Stimulated activated CD8-positive, alpha-beta memory T cell treated with anti-CD3 and anti-CD28 coated beads, Interleukin-4, amount 100 ng/mL, for 1 hour (primary cell): Measurements from ENCODE around the gene RLN1.
"Not testable (repeated sequence)": the region's sequence is repeated elsewhere in the genome, so short reads cannot be mapped to it uniquely, and the experiment has no call there.

ENCODE experiments used
- DNase-seq, 2 donors: peaks; one replicate each; pipeline ENCODE4 v3.0.0-alpha.2; 2020; ENCODE audit warnings: low read depth in 2 of 2, low spot score in 1 of 2

The RLN1 gene

GRCh38 chr9:5338992-5339981 is at the start of gene RLN1:
Gene RLN1, minus strand, starts transcription at chr9:5339876. Its CDS starts 130 bp downstream, at chr9:5339746.
- DNase-seq, result not testable (repeated sequence)

DNA sequence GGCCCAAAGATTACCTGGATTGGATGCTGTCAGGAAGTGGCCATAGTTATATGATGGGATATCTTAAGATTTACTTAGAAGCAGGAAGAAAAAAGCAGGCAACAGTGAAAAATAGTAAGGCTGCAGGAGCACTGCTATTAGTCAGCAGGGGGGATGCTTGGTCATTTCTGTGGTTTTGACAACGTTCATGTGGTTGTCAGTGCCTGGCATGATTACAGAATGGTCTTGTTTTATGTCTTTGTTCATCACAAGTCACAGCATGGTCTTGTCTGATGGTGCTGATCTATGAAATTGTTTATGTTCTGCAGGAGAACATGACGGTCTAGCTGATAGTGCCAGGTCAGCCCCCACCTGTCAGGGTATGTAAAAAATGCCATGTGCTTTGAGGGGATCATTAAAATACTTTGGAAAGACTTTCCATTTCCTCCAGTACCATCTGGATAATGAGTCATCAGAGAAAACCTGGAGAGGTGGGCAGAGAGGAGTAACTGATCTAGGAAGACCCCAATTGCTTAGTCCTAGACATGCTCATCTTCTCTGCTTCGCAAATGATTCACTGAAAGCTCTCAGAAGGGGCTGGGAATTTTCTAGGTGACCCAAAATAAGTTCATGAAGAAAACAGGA is 49.5 kb upstream of the RLN1 start:
- DNase-seq, result no peak

GRCh38 chr9:5388026-5388819 is 48.5 kb upstream of the RLN1 start:
- DNase-seq, result no peak

GRCh38 chr9:5384436-5384835 is 44.8 kb upstream of the RLN1 start:
- DNase-seq, result no peak

DNA sequence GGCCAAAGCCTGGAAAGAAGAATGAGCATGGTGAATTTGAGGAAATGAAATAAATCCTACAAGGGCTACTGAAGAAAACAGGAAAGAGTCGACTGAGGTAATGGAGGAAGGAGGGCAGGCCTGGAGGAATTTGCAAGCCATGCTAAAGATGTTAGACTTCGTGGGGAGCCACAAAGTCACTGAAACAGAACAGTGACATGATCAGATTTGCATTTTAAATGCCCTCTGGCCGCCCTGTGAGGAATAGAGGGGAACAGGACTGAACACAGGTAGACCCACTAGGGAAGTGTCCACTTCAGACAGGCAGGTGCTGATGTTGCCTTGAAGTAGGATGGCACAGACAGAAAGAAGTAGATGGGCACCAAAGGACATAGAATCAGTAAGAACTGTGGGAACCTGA is 42.8 kb upstream of the RLN1 start:
- DNase-seq, result no peak

DNA sequence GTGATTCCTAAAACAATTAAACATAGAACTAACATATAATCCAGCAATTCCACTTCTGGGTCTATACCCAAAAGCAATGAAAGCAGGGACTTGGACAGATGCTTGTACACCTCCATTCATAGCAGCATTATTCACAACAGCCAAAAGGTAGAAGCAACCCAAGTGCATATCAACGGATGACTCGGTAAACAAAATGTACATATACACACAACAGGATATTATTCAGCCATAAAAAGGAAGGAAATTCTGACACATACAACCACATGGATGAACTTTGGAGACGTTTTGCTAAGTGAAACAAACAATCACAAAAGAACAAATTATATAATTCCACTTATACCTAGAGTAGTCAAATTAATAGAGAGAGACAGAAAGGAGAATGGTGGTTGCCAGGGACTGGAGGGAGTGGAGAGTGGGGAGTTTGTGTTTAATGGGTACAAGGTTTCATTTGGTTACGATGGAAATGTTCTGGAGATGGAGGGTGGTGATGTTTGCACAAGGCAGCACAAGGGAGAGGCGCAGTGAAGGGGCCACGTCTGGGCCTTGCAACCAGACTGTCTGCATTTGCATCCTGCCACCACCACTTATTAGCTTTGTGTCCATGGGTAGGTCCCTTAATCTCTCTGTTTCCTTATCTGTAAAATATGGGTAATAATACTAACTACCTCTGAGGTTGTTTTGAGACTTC is 36.3 kb upstream of the RLN1 start:
- no peak for DNase-seq

- no peak for DNase-seq
Measured at GRCh38 chr9:5375091-5375490, 35.4 kb upstream of the RLN1 start.

- no peak for DNase-seq
Measured at GRCh38 chr9:5364294-5365024, 24.8 kb upstream of the RLN1 start.

DNA sequence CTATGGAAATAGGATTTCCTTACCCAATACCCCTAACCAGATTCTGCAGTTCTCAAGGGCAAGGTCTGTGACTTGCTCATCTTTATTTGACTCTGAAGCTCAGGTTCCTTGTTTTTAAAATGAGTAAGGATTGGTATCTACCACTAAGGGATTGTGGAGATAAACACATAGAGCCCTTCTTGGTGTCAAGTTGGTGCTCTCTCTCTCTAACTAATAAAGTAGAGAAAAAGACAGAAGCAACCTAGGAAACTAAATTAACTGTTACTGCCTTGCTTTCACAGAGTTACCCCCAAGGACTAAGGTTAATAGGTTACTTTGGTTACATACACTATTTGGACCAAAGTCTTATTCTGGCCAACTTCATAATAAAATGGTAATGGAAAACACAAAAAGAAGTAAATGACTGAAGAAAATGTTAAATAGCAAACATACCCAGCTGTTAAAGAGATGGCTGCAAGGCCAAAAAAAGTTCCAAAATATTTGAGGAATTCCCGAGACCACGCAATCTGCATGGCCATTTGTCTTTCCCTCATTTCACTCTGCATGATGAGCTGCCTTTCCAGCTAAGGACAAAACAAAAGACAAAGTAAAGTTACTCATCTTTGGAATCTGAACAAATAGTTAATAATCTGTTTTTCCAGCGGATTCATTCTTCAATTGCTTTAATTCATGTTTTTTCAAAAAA is 21.8 kb upstream of the RLN1 start:
- no peak for DNase-seq

- DNase-seq, result no peak
Measured at GRCh38 chr9:5360341-5360740, 20.7 kb upstream of the RLN1 start.

GRCh38 chr9:5357431-5358105 is 17.9 kb upstream of the RLN1 start:
- no peak for DNase-seq

- no peak for DNase-seq
Measured at GRCh38 chr9:5355817-5356216, 16.1 kb upstream of the RLN1 start.

DNA sequence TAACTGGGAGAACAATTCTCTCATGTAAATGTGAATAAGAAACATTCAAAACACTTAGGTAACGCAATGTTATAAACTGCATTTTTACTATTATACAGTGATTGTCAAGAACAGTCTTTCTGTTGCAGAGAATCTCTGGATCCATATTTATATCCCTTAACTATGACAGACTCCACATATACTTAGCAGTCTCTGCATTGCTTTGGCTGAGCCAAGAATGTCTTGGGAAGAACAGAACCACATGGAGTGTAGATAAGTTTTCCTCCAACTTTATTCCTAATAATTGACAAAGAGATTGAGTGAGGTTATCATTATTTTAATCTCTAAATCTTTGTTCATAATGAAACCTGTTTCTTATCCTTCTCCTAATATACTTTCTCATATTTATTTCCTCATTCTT is 15.6 kb upstream of the RLN1 start:
- DNase-seq, result no peak

DNA sequence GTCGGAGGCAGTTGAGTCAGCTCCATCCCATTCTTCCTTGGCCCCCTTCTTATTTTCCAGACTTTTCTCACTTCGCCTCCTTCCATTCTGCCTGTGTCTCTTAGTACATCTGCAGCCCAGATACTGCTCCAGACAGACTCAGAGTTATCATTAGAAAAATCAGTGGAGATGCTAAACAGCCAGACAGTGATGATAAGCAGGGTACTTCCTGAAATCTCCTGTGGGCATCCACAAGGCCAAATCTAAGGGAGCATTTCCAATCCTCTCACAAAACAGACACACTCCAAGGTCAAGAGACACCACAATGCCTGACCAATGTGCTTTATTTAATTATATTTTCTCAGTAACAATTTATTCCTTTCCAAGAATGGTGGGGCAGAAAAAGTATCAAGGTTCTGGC is 14.5 kb upstream of the RLN1 start:
- DNase-seq, result no peak

- no peak for DNase-seq
Measured at GRCh38 chr9:5352637-5353248, 13.1 kb upstream of the RLN1 start.

DNA sequence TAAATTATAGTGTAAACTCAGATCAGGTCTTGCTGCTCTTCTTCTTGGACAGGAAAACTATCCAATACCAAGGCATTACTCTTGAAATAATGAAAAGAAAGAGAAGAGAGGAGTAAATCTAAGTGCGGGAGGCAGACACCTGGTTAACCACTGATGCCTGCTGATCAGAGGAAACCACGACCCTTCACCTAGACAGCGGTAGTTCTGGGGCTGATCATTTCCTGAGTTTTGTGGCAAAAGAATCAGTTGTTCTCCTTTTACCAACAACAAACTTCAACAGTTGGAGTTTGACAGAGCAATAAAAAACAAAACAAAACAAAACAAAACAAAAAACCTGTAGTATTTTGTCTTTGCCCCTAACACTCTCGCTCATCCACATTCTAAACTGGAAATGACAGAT is 3.0 kb downstream of the RLN1 start:
- DNase-seq, result no peak

DNA sequence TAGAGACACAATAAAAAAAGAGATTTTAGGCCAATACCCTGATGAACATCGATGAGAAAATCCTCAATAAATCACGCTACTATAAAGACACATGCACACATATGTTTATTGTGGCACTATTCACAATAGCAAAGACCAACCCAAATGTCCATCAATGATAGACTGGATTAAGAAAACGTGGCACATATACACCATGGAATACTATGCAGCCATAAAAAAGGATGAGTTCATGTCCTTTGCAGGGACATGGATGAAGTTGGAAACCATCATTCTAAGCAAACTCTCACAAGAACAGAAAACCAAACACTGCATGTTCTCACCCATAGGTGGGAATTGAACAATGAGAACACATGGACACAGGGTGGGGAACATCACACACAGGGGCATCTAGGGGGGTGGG is 8.4 kb downstream of the RLN1 start:
- not testable (repeated sequence) for DNase-seq

- peak in 1 of 2 donors; percentile 25 for DNase-seq
Measured at GRCh38 chr9:5326893-5327548, 12.7 kb downstream of the RLN1 start.
